Ovary (tissue), 3 donors: ENCODE results near the gene RGR.

ENCODE experiments used
- CTCF ChIP-seq, 3 donors: fragments of 450-650 bp in 2 of 3; fragments of 200-600 bp in 1 of 3; IDR thresholded peaks; one replicate each; pipeline versions ENCODE4 v1.5.1 to v1.8.0; 2016 to 2022; ENCODE audit warnings: antibody characterized with exemption in 3 of 3, mild to moderate bottlenecking in 1 of 3
- EP300 ChIP-seq: sonication (generic); formaldehyde crosslinking; IDR thresholded peaks from one replicate; pipeline ENCODE4 v1.6.1; 2017; ENCODE audit warnings: antibody characterized with exemption
- POLR2A ChIP-seq: fragments of 450-650 bp; IDR thresholded peaks from one replicate; pipeline ENCODE4 v1.6.1; 2017; ENCODE audit warnings: antibody characterized with exemption, mild to moderate bottlenecking, moderate library complexity
- donor health status: DM: no; HTN: no; CAD: no.

GRCh38 chr10:84196941-84197340 is 47.9 kb upstream of the RGR start:
- TF ChIP-seq CTCF (IDR thresholded peaks at IDR 0.05): no peak
- no peak for TF ChIP-seq POLR2A
- TF ChIP-seq EP300: no peak
